Measurements from ENCODE around the gene ANK2.
"Not testable (repeated sequence)": the region's sequence is repeated elsewhere in the genome, so short reads cannot be mapped to it uniquely, and the experiment has no call there.

The ANK2 gene

GRCh38 chr4:113154281-113154680 lies 104.8 kb downstream of the ANK2 start:
- DNase-seq: no peak

- DNase-seq: no peak
Measured at GRCh38 chr4:113157086-113157857, 107.8 kb downstream of the ANK2 start.

GRCh38 chr4:113159942-113160545 lies 110.6 kb downstream of the ANK2 start:
- no peak for DNase-seq

GRCh38 chr4:113160548-113160947 lies 111.1 kb downstream of the ANK2 start:
- no peak for DNase-seq

GRCh38 chr4:113162089-113162488 lies 112.6 kb downstream of the ANK2 start:
- DNase-seq: no peak

GRCh38 chr4:113169368-113169767 lies 119.9 kb downstream of the ANK2 start:
- no peak for DNase-seq

- no peak for DNase-seq
Measured at GRCh38 chr4:113170115-113170804, 120.8 kb downstream of the ANK2 start.

- no peak for DNase-seq
Measured at GRCh38 chr4:113170805-113171468, 121.5 kb downstream of the ANK2 start.

GRCh38 chr4:113173126-113173792 lies 123.8 kb downstream of the ANK2 start:
- no peak for DNase-seq

- DNase-seq: no peak
Measured at GRCh38 chr4:113173793-113174264, 124.4 kb downstream of the ANK2 start.

- DNase-seq: no peak
Measured at GRCh38 chr4:113179091-113179490, 129.6 kb downstream of the ANK2 start.

- DNase-seq: no peak
Measured at GRCh38 chr4:113179996-113180395, 130.5 kb downstream of the ANK2 start.

GRCh38 chr4:113181289-113182007 lies 132.0 kb downstream of the ANK2 start:
- DNase-seq: no peak

- DNase-seq: no peak
Measured at GRCh38 chr4:113183032-113183605, 133.7 kb downstream of the ANK2 start.

- DNase-seq: not testable (repeated sequence)
Measured at GRCh38 chr4:113186220-113186619, 136.8 kb downstream of the ANK2 start.

GRCh38 chr4:113186913-113187312 lies 137.5 kb downstream of the ANK2 start:
- no peak for DNase-seq

- no peak for DNase-seq
Measured at GRCh38 chr4:113187358-113187757, 137.9 kb downstream of the ANK2 start.

- no peak for DNase-seq
Measured at GRCh38 chr4:113189546-113189945, 140.1 kb downstream of the ANK2 start.

- no peak for DNase-seq
Measured at GRCh38 chr4:113209153-113209552, 159.7 kb downstream of the ANK2 start.

- no peak for DNase-seq
Measured at GRCh38 chr4:113209652-113210320, 160.3 kb downstream of the ANK2 start.

GRCh38 chr4:113212613-113213012 lies 163.2 kb downstream of the ANK2 start:
- DNase-seq: no peak
